Activated CD4-positive, alpha-beta T cell treated with anti-CD3 and anti-CD28 coated beads, Interleukin-2, amount 50 U/mL, for 4 hours (primary cell): ENCODE measurements around the gene CEACAM4.
"Not testable (repeated sequence)": the region's sequence is repeated elsewhere in the genome, so short reads cannot be mapped to it uniquely, and the experiment has no call there.

Experiments
- DNase-seq, 2 experiments: peaks; one replicate each; pipeline ENCODE4 v3.0.0-alpha.2; 2020

The CEACAM4 gene

DNA sequence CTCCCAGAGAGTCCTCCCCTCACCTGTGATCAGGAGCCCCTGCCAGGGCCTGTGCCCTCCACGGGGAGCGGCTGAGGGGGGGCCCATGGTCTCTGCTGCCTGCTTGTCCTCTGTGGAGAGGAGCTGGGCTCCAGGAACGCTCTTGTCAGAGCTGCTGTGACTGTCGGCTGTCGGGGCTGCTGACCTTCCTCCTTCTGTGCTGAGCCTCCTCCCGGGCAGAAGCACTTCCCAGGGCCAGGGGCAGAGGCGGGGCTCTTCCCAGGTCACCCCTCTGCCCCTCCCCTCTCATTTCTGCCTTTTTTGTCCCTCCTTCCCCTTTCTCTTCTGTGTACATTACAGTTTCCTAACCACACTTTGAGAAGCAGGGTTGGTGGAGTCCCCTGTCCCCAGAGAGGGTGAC is at the start of gene CEACAM4:
CEACAM4 (minus strand) TSS at position 198 of the 400 bp plus-strand sequence; CDS start at position 87, 111 bp downstream.
- DNase-seq = no peak

DNA sequence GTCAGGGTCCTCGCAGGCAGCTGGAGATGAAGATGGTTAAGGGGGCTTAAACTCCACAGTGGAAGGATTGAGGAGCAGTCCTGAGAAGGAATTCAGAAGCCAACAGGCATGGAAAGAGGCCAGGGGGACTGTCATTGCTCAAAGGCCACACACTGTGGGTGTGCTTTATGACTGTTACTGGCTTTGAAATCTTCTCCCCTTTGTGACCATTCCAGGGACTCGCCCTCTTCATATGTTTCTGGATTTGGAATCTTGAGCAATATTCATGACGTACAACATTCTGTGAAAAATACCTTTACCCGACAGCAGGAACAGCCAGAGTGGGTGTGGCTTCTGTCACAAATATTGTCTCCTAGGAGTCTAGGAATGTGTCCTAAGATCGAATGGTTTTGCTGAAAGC is 44.6 kb upstream of the CEACAM4 start:
- no peak for DNase-seq

DNA sequence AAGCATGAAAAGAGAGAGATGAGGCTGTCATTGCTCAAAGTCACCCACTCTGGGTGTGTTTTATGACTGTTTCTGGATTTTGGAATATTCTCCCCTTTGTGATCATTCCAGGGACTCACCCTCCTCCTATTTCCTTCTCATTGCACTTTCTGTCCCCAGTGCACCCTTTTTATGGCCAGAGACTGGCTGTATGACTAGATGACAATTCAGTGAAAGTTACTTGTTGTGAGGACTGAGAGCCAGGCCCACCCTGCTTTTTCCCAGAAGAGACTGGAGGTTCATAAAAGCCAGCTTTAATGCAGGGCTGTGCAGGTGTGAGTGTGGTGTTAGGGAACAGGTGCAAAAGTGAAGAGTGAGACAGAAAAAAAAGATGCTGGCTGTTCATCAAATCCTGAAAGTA is 43.9 kb upstream of the CEACAM4 start:
- DNase-seq = no peak

DNA sequence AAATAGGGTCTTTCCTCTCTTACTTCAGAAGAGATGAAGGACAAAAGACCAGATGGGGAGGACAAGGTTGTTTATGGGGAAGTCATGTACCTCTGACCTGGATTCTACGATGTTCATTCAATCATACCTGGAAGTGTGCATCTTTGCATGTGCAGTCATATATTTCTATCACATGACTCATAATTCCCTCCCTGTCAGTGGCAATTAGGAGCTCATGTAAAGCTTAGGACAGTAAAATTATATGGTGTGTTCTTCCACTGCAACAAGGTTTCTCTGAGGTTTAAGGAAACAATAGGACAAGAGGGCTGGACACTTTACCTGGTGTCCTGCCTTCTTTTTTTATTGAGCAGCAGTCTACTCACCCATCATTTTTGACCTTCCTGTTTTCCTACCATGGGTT is 41.4 kb upstream of the CEACAM4 start:
- DNase-seq = no peak

DNA sequence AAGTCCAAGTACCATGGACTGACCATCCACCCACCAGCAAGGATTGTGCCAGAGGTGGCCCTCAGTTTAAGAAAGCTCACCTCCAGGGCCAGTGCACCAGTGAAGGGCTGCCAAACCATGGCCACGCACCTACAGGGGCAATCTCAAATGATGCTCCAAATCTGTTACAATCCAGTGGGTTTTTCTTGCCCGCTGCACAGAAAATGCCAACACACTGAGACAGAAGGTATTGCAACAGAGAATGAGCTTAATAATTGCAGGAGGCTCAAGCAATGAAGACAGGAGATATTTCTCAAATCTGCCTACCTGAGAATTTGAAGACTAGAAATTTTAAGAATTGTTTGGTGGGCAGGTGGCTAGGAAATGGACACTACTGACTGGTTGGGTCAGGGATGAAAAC is 39.2 kb upstream of the CEACAM4 start:
- no peak for DNase-seq

DNA sequence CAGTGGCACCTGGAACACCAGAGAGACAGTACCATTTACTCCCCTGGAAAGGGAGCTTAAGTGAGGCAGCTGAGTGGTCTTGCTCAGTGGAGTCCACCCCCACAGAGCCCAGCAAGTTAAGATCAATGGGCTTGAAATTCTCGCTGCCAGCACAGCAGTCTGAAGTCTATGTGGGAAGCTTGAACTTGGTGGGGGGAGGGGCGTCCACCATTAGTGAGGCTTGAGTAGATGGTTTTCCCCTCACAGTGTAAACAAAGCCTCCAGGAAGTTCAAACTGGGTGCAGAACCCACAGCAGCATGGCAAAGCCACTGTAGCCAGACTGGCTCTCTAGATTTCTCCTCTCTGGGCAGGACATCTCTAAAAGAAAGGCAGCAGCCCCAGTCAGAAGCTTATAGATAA is 30.3 kb upstream of the CEACAM4 start:
- DNase-seq = no peak

DNA sequence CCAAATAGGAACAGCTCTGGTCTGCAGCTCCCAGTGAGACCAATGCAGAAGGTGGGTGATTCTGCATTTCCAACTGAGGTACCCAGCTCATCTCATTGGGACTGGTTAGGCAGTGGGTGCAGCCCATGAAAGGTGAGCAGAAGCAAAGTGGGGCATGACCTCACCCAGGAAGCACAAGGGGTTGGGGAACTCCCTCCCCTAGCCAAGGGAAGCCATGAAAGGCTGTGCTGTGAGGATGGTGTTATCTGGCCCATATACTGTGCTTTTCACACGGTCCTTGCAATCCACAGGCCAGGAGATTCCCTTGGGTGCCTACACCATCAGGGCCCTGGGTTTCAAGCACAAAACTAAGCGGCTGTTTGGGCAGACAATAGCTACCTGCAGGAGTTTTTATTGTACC is 29.9 kb upstream of the CEACAM4 start:
- DNase-seq = not testable (repeated sequence)

DNA sequence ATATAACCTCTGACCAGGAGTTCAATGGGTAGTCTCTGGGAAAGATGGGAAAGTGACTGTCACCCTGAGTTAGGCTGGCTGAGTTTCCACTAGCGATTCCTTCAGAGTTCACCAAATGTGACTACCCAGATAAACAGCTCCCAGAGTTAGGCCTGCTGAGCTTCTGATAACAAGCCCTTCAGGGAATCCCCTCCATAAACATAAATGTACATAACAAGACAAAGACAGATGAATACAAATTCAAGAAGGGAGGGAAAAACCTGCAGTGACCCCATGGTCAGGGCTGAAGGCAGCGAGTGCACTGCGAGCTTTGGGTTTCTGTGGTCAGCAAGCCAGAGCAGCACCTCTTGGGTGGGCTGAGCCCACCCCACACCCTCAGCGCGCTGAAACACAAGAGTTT is 25.4 kb upstream of the CEACAM4 start:
- DNase-seq = no peak

DNA sequence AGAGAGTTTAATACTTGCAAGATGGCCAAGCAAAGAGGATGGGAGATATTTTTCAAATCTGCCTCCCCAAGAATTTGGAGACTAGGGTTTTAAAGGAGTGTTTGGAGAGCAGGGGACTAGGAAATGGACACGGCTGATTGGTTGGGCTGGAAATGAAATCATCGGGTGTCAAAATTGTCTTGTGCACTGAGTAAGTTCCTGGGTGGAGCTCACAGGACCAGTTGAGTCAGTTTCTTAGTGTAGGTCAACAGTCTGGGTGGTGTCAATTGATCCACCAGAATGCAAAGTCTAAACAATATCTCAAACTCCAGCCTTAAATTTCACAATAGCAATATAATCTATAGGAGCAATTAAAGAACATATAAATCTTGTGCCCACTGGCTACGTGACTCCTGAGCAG is 23.0 kb upstream of the CEACAM4 start:
- no peak for DNase-seq

DNA sequence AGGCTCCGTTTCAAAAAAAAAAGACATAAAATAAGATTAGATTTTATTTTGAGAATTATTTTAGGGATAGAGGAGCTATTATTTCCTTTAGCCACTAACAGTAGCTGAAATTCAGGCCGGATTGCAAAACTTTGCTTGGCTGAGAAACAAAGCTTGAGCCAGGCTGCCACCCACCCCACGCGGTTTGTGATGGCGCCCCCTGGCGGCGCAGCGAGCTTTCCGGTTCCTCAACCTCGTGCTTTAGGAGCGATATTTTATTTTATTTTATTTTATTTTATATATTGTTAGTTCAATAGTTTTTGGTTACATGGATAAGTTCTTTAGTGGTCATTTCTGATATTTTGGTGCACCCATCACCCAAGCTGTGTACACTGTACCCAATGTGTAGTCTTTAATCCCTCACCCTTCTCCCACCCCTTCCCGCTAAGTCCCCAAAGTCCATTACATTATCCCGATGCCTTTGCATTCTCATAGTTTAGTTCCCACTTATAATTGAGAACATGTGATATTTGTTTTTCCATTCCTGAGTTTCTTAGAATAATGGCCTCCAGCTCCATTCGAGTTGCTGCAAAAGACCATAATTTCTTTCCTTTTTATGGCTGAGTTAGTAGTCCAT is 19.8 kb upstream of the CEACAM4 start:
- DNase-seq = peak; percentile 13 to 29

DNA sequence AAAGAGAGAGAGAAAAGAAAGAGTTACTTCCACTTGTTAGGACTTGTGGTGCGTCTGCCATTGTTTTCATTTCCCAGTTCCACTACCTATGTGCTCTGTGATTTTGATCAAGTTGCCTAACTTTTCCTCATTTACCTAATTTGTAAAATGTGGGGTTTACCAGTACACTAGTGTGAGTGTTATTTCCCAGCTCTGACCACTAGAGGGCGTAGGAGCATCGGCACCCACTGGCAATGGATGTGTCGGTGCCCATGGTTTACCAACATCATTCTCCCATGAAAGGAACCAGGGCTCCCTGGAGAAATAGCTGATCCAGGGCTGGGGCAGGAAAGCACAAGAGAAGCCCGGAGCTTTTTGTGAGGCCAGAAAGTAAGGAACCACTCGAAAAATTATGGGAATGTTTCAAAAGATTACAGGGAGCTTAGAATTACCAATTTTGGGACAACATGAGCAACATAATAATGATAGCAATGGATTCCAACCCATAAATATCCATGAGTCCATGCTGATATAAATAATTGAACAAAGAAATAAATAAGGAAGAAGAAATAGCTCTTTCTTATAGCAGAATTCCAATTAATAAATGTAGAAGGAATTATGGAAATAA is 15.1 kb upstream of the CEACAM4 start:
- peak; percentile 63 to 70 for DNase-seq

DNA sequence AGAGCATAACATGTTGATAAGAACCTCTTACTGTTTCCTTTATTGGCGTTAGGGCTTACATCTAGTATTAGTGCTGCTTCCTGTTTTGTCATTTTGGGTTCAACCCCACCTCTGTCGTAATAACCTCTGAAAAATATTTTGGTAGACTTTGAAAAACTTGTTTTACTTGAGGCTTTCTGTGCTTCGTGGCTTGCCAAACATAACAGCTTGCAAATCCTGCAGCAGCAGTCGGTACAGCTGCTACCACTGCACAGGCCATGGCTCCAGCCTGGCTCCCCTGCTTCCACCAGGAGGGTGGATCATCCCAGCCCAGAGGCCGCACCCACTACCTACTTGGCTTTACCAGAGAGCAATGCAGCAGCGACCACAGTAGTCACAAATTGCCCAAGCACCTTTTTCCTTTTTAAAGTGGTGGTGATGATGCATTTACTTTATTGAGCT is 11.8 kb upstream of the CEACAM4 start:
- DNase-seq = no peak

DNA sequence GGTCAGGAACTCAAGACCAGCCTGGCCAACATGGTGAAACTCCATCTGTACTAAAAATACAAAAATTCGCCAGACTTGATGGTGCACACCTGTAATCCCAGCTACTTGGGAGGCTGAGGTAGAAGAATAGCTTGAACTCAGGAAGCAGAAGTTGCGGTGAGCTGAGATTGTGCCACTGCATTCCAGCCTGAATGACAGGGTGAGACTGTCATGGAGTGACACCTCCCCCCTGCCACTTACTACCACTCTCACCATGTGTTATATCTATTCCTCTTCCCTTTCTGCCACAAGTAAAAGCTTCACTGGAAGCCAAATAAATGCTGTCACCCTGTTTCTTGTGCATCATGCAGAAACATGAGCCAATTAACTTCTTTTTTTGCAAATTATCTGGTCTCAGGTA is 10.6 kb upstream of the CEACAM4 start:
- DNase-seq = no peak

DNA sequence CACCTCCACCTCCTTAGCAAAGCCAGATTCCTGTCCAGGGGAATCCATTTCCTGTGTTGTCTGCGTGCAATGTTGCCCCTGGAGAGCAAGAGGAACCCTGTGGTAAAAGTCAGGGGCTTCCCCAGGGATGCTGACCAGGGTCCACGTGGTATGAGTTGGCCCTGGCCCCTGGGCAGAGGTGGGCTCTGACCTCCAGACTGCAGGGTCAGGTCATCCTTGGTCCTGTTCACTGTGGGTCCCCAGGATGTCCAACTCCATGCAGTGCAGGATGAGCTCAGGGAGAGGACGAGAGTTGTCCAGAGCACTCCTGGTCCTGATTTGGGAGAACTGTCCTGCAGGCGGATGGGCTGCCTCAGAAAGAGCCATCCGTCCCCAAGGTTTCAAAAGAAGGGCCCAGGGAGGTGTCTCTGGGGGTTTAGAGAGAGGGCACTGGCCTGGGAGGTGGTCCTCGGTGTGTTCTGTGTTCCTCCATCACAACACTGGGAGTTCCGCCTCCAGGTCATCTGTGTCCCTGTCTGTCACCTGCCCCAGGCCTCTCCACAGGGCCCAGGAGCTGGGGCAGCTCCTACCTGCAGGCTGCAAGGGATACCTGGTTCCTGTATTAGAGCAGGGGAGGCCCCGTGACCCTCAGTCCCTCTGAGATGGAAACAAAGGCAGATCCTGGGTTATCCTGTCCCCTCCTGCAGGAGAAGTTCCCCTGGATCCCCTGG is 1.2 kb upstream of the CEACAM4 start:
- DNase-seq = no peak

DNA sequence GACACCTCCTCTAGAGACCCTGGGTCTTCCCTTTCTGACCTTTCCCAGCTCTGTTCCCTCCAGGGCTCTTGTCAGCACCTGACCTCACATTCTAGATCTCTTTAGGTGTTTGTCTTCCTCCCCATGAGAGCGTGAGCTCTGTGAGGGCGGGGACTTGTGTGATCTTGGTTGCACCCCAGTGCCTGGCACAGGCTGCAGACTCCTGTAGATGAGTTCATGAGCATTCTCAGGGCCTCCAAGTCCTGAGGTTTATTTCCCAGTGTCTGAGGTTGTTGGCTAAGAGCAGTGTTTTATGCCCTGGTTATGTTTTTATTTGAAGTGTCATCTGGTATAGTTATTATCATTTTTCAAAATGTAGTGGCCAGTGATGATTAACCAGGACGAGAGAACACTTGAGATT is 596 bp downstream of the CEACAM4 start:
- DNase-seq = no peak

DNA sequence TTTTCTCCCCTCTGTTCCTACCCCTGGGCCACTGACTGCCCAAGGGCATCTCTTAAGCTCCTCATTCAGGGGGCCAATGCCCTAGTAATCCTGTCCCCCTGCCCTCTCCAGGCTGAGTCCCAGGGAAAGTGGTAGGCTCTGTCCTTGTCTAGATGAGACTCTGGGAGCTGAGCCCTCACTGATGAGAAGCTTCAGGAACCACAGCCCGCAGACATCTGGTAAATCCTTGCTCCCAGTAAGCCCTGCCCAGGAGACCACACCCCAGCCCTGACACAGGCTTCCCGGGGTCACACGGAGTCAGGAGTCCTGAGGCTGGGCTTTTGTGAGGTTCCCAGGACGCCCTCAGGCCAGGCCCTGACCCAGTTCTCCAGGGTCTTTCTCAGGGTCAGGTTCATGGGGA is 1.9 kb downstream of the CEACAM4 start:
- no peak for DNase-seq

DNA sequence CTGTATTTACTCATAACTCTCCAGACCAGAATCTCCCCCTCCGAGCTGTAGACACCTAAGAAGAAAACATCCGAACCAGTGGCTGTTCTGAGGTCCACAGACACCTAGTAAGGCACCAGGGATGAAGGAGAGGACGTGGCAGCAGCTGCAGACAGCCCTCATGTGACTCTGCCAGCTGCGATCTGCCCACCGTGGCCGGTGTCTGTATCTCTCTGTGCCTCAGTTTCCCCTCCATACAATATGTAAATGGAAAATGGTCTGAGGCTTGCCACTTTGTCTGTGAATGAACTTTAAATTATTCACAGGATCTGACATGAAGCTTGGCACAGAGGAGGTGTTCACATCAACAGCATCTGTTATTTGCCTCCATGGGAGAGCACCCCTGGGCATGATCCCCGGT is 2.4 kb downstream of the CEACAM4 start:
- DNase-seq = no peak

DNA sequence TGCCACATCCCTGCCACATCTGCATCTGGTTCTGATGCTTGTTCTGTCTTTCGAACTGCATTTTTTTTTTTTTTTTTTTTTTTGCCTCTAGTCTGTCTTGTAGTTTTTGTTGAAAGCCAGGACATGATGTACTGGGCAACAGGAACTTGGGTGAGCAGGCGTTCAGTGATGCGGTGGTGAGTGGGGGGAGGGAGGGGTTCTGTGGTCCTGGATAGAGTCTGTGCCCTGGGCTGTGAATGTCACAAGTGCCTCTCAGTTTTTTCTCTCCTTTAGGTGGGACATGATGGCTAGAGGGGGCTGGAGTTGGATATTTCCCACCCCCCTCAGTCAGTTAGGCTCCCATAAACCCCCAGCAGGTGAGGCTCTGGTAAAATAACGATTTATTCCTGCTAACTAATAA is 3.5 kb downstream of the CEACAM4 start:
- DNase-seq = no peak

DNA sequence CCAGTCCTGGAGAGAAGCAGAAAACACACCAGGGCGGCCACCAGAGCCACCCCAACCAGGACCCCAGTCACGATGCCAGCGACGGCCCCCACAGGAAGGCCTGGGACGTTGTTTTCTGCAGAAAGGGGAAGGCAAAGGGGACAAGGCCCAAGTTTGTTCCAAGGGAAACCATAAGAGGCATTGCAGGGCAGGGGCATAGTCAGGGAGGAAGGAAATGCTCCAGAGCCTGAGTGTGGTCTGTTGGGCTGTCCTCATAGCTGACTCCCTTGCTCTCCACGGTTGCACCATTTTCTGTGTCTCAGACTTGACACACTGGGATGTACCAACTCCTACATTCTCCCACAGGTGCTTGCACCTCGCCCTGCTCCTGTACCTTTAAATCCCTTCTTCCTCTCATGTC is 5.2 kb downstream of the CEACAM4 start:
- no peak for DNase-seq

DNA sequence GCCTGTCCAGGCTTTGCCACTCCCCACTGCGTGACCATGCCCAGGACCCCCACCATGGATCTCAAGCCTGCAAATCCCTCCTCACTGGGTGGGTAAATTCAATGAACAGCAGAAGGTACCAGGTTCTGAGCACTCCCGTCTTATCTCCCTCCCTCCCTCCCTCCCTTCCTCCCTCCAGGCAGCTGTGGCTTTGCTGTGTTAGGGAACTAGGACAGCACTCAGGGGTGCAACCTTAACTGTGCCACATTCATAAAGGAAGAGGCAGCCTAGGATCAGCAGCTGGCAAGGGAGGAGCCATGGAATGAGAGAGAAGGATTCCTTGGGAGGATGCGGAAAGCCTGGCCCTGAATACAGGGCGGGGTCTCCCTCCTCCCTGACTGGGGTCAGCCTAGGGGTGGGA is 5.6 kb downstream of the CEACAM4 start:
- no peak for DNase-seq

DNA sequence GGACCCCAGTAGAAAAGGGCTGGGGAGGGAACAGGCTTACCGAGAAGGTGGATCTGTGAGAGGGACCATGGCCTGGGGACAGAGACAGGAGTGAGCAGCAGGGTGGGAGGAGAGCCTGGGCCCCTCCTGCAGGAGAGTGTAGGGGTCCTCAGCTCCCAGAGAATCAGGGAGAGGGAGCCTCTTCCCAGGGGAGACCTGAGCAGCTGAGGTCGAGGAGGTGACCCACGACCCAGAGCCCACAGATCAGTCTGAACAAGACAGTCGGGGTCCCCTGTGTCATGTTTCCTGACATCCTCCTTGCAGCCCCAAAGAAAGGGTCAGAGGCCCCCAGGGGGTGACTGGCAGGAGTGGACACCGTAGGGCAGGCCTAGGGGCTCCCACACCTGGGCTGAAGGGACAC is 6.7 kb downstream of the CEACAM4 start:
- DNase-seq = no peak

DNA sequence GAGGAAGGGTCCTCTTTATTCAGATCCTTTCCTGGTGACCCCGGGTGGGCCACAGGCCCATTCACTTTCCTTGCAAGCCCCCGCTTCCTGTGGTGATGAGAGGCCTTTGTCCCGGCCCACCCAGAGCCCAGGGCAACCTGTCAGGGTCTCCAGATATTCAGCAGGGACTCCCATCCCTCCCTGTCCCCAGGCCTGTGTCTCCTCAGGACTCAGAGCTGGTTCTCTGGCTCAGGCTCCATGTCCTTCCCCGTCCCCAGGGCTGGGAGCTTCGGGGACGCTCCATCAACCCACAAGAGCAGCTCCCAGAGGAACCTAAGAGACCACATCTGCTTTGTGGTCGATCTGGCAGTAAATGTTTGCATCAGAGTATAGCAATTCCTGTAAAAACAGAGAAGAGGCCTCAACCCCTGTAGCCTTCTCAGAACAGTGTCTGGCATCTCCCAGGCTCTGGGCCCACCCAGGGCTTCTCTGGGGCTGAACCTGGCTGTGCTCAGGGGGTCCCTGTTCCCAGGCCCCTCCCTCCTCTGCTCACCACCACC is 7.8 kb downstream of the CEACAM4 start:
- no peak for DNase-seq

DNA sequence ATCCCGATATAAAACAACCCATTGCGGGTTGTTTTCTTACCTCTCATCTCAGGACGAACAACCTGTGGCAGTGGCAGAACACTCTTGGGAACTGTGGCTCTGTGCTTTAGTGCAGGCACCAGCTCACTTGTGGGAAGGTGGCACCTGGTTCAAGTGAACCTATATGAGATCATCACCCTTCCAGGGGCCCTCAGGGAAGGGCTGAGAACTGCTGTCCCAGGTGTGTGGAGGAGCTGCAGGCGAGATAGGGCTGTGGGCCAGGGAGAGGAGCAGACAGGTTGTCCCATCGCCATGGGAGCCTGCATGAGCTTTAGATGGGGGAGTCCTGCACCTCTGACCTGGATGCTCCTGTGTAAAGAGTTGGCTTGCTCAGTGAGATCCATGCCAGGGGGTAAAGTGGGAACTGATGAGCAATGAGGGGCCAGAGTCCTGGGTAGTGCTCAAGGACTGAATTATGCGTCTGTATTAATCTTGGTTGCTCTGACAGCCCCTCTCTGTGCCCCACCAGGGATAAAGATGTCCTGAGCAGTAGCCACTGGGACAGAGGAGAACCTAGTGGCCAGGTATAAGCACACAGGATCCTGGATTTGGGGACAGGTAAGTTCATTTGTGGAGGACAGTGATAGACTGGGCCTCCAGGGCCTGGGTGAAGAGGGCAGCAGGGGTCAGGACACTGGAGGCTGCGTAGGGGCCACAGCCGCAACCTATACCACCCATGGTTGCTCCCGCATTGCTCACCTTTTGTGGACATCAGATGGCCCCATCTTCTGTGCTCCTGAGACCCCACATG is 8.7 kb downstream of the CEACAM4 start:
- no peak for DNase-seq
